DMS 273 (cell line): ENCODE data around the gene IGBP1.
"Not testable (repeated sequence)": the region's sequence is repeated elsewhere in the genome, so short reads cannot be mapped to it uniquely, and the experiment has no call there.

Source experiments
- DNase-seq: peaks from one replicate; lab custom pipeline; 2025; ENCODE audit not compliant: unreplicated experiment; lab: John Stamatoyannopoulos, UW

The IGBP1 gene

DNA sequence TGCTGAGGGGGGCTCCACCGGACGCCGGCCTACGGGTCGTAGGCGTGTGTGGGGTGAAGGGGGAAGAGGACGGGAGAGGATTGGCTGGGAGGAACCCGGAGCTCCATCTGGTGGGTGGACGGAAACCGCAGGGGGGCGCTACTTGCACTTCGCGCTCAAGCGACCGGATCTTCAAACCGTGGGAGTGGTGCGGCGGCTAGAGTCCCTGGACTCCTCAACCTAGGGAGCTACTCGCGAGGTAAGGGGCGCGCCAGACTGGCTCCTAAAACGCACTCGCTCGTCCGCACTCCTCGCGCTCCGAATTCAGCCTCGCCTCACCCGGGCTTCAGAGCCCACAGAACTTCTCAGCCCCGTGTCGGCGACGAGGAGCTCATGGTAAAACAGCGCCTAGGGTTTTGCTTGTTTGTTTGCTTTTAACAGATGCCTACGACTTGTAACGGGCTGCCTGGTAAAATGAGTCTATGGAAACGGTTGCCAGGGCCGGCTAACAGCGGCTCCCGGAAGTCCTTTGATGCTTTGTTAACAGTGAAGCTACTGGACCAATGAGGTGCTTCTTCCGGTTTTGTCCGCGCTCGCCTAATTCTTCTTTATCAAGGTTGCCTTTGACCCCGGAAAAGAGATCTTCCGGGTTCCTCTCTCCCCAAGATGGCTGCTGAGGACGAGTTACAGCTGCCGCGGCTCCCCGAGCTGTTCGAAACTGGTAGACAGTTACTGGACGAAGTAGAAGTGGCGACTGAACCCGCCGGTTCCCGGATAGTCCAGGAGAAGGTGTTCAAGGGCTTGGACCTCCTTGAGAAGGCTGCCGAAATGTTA is at the start of gene IGBP1:
IGBP1 (plus strand) TSS at position 145 of the 813 bp plus-strand sequence; CDS start at position 646, 501 bp downstream.
- DNase-seq, result peak; percentile 94

DNA sequence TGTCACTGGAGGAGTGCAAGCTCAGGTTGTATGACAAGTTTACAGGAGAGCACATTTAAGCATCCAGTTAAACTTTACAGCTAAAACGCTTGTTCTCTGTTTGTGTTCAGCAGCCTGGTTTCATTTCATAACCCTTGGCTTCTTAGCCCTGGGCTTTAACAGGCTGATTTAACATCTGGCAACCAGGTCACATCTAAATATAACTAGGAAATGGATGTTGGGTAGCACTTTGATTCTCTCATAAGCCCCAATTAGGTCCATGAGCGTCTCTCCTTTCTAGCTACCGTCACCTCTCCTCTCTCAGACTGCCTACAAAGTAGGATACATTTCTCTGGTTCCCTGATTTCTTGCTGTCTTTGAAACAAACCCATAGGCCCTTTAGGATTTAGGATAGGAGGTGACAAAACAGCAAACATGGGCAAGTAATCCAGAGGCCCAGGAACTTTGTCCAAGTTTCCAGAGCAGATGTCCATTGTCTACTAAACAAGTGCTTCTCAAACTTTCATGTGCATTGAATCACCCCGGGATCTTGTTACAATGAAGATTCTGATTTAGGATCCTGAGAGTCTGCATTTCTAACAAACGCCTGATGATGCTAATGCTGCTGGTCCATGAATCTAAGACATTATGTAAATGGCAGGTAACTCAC is 48.5 kb upstream of the IGBP1 start:
- no peak for DNase-seq

DNA sequence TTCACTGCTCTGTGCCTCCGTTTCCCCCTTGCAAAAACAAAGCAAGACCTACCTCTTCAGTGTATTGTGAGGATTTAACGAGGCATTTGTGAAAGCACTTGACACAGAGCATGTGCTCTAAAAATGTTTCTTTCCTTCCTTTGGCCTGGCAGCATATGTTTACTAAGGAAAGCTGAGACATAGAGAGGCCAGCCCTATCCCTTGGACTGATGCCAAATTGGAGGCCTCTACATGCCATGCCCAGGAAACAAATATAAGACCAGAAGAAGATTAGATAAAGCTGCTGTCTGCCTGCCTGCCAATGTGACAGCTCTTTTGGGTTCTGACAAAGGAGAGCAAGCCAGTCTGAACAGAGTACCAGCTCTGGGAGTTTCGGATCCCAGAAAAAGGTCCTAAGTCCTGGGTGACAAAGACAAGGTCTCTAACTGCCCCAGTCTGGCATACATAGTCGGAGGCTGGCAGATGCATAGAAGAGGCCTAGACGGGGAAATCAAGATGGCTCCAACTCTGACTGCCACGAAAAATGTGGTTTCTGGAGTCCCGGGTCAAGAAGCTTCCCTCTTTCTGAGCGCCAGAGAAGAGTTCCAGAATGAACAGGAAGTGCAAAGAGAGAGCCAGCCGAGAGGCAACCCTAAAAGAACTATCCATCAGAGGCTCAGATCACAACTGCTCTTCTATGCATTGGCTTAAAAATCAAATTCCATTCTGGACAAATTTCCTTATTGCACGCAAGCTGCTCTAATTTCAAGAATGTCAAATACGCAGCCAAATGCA is 45.2 kb upstream of the IGBP1 start:
- DNase-seq, result peak; percentile 67

DNA sequence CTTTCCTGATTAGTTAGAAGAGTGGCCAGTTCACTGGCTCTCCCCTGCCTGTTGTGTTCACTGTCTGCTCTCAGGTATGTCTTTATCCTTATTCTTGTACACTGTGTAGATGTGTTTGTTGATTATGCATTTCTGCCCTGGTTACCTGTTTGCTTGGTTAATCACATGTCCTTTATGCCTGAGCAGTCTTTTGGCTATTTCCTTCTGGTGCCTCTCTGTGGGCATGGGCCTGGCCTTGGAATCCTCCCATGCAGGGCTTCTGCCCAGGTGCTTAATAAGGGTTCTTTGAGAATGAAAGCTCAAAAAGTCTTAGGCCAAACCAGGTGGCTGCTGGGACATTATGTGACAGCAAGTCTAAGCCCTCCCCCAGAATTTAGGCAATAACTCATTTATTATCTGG is 44.5 kb upstream of the IGBP1 start:
- DNase-seq, result no peak

DNA sequence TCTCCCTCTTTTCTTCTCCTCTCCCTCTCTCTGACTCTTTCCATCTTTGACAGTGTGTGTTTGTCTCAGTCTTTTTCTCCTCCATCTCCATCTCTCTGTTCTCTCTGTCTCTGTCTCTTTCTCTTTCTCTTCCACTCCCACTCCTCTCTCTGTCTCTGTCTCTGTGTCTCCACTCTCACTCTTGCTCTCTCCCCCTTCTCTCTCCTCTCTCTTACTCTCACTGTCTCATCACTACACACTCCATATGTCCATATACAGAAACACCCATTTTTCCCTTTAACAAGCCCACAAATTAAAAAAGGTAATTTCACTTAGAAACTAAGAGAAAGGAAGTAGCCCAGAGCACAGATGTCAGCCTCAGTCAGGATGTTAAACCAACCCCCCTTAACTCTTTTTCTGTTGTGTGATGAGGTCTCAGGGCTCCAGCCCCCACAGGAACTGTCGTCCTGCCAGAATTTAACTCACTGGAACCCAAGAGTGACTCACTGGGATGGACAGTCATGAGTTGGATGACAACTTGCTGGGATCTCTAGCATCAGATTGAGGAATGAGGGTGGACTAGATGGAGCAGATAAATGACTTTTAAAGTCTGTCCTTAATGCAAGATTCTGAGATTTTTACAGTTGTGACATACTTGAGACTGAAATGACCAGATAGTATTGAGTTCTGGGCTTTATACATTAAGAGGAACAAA is 43.5 kb upstream of the IGBP1 start:
- DNase-seq, result no peak

DNA sequence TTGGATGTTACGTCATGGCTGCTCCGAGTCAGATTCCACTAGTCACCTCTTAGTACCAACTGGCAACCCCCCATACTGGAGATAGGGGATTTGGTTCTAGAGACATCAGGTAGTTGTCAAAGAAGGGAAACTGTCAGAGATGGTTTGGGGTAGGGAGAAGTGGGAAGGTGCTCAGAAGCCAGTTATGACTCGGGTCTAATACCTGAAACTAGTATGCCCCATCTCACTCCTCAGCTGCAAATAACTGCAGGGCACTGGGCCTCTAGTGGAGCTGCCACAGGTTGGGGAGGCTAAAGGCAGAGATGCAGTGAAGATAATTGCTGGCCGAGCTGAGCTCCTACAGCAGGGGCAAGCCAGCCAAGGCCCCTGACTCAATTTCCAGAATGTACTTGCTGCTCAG is 41.0 kb upstream of the IGBP1 start:
- DNase-seq, result no peak

DNA sequence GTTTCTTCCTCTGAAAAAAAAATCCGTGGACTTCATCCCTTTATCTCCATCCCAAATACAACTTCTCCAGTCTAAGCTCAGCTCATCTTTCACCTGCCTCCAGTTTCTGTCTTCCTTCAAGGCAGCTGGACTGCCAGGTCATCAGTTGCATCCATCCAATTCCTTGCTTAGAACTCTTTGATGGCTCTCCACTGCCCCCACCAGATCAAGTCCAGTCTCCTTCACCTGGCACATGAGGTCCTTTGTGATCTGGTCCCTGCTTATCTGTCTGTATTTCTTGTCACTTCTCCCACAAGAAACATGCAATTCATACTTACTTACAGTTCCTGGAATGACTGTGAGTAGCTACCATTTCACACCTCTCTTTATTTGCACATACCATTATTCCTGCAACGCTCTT is 37.2 kb upstream of the IGBP1 start:
- peak; percentile 47 for DNase-seq

DNA sequence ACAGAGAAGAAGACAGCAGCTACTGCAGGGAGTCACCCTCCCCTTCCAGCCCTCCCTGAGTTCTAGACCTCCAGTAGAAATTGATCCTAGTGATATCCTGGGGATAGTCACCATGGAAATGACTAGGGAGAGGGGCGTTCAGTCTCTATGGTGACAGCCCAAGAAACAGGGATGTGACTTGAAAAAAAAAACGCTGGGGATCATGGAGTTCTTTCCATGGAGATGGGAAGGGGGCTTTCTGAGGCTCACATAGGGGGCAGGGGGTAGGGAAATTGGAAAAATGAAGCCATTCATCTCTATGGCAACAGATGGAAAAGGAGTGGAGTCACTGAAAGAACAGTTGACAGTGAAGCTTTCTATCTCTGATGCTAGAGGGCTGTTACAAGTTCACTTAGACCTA is 28.0 kb upstream of the IGBP1 start:
- DNase-seq, result no peak

DNA sequence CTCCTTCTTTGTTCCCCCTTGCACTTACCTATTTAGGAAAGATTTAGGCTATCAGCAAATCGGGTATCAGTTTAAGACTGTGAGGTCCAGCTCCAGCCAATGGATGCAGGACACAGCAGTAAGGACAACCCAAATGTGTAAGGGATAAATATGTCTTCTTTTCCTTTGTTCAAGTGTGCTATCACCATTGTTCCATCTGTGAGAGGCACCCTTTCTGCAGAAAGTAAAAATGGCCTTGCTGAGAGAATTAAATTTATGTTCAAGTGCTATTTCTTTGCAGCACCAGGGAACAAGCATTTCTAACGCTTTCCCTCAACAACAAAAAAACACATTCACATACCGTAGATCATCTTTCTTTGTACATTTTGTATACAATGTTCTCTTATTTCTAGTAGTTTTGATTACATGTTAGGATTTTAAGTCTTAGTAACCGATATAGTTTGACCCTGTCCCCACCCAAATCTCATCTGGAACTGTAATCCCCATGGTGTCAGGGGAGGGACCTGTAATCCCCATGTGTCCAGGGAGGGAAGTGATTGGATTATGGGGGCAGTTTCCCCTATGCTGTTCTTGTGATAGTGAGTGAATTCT is 21.7 kb upstream of the IGBP1 start:
- not testable (repeated sequence) for DNase-seq

DNA sequence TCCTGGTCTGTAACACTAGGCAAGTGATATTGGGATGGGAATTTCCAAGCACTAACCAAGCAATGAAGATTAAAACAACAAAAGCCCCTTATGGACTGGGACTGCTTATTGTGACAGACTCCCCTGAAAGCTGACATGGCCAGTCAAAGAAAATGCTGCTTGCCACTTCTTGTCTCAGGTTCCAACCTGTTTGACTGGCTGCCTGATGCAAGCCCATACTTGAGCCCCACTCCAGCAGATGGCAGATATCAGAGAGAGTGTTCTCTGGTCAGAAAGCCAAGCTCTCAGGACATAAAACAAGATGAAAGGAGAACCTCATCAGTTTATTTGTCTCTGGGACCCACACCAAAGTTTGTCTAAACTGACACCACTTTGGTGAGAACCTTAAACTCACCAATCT is 15.5 kb upstream of the IGBP1 start:
- DNase-seq, result peak; percentile 47

DNA sequence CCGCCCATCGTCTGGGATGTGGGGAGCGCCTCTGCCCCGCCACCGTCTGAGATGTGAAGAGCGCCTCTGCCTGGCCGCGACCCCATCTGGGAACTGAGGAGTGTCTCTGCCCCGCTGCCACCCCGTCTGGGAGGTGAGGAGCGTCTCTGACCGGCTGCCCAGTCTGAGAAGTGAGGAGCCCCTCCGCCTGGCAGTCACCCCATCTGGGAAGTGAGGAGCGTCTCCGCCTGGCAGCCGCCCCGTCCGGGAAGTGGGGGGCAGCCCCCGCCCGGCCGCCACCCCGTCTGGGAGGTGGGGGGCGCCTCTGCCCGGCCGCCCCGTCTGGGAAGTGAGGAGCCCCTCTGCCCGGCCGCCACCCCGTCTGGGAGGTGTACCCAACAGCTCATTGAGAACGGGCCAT is 10.2 kb upstream of the IGBP1 start:
- not testable (repeated sequence) for DNase-seq

DNA sequence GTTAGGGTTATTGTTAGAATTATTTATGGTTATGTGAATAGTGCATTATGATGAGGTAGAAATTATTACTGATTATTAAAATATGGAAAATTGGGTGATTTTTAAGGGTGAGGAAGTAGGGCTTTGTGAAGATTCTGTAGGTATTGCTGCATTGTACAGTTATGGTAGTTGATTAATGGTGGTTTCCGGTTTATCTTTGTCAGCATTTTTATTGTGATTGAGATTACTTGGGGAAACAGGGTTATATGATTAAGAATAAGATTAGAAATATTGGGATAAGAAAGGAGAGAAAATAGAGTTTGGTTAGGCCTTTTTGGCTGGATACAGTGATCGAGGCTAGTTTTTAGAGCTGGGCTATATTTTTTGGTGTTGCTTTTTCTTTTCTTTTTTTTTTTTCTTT is 8.6 kb upstream of the IGBP1 start:
- no peak for DNase-seq

DNA sequence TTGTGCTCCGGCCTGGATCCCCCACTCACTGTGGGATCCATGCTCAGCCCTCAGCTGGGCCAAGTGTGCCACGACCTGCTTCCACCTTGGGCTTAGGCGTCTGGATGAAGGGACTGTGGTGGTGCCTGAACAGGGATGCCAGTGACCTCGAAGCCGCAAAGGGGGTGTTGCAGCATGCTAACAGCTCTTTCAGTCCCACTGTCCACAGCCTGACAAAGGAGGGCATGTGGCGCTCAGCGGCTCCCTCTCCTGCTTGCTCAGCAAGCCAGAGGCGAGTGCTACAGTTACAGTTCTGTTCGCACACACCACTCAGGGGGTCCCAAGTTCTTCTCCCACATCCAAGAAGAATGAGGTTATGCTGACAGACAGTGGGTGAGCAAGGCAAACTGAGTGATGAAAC is 5.2 kb upstream of the IGBP1 start:
- DNase-seq, result no peak

DNA sequence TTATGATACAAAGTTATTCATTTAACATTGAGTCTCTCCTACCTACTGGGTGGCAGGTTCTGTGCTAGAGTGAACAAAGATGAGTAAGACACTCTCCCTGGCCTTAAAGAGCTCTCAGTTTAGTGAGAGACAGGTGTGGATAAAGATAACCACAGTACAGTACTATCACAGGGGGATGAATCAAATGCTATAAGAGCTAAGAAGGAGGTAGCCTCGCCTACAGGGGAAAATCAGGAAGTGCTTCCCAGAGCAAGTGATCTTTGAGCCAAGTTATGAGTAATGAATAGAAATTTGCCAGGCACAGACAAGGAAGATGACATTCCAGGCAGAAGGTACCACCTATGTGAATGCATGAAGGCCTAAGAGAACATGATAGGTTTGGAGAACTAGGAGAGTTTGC is 3.4 kb upstream of the IGBP1 start:
- DNase-seq, result no peak

DNA sequence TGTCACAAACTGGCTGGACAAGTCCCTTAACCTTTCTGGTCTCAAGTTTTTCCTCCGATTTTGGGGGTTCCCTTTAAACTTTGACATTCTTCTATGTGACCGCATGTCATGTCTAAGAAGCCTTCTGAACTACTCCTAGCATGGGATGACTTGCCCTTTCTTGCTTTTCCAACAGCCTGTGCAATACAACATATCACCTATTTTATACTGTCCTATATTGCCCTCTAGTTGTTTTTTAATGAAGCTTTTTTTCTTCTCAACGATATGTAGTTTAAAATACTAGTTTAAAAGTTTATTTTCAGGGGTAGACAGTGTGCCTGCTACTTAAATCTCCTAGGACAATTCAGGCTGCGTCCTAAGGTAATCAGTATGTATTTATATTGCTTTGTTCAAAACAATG is 1.0 kb upstream of the IGBP1 start:
- peak; percentile 44 for DNase-seq

DNA sequence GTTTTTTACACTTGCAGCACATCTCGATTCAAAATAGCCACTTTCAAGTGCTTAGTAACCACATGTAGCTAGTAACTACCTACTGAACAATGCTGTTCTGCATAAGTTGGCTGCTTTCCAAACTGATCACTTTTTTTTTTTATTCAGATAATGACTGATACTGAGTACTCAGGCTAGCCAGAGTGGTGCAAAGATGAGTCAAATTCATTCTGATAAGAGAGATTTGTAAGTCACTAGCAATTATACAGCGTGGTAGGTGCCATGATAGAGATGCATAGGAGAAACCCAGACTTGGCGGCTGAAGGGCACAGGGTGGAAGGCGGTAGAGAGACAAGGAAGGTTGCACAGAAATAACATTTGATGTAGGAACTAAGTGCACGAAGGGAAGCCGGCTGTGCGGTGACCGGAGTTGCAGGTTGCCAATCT is 357 bp upstream of the IGBP1 start:
- no peak for DNase-seq

DNA sequence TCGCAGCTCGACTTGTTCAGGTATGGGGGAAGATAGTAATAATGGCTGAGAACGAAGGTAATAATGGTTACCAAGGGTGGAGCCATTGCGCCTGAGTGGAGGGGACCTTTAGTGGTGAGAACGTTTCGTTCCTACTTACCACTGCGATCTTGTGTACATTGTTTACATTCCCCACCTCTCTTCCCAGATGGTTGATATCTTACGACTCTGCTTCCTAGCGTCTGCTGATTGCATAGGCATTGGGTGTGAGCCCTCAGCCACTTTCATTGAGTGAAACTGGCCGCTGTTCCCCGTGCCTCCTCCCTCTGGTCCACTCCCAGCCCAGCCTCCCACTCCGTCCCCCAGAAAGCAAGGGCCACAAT is 850 bp downstream of the IGBP1 start:
- peak; percentile 59 for DNase-seq

DNA sequence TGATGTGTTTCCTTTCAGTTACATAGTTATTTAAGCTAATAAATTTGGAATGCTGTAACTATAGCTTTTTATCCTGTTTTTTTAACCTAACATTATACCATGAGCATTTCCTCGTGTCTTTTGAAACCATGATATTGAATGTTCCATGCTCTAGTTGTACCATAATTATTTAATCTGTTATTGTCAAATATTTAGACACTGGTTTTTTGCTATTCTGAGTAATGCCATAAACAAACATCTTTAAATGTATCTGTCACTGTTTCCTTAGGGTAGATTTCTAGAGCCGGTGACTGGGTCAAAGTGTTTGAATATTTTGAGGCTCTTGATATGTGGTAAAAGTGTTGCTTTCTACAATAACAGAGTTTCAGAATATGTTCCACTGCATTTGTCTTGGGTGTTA is 5.4 kb downstream of the IGBP1 start:
- no peak for DNase-seq

DNA sequence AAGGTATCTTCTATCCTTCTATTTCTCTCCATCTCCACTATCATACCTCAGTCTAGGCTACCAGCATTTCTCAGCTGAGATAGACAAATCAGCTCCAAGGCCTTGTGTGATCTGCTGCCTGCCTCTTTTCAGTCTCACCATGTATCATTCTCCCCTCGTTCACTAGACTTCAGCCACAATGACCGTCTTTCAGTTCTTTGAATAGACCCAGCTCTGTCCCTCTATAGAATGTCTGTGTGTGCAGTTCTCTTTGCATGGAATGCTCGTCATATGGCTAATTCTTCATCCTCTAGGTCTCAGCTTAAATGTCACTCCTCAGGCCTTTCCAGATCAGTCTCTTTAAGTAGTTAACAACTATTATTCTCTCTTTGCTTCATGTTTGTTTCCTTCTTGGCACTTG is 6.5 kb downstream of the IGBP1 start:
- DNase-seq, result no peak

DNA sequence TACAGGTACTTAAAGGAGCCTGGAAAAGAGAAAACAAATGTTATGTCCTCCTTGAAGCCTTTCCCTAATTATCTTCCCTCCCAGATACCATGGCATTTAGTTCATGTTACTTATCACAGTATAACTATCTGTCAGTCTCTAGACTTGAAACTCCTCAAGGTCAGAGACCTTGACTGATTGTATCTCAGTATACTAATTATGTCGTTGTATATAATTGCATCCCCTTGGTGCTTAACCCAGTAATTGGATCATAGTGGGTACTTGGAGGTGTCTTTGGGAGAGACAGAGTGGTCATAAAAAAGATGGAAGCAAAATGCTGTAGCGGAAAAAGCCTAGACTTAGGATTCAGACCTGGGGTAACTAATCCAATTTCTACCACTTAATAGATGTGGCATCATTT is 8.1 kb downstream of the IGBP1 start:
- DNase-seq, result no peak
